ENCODE measurements around the gene SH2D2A.

SH2D2A gene

GRCh38 chr1:156816561-156817328 lies at the start of gene SH2D2A:
Gene SH2D2A, minus strand, starts transcription at chr1:156816848. Its CDS starts 140 bp downstream, at chr1:156816708.
- DNase-seq = no peak

- DNase-seq = no peak
Observed at GRCh38 chr1:156865865-156866248, 49.2 kb upstream of the SH2D2A start.

GRCh38 chr1:156865258-156865657 lies 48.6 kb upstream of the SH2D2A start:
- DNase-seq = no peak

GRCh38 chr1:156864796-156865195 lies 48.1 kb upstream of the SH2D2A start:
- DNase-seq = no peak

GRCh38 chr1:156863631-156864030 lies 47.0 kb upstream of the SH2D2A start:
- DNase-seq = no peak

GRCh38 chr1:156862997-156863599 lies 46.5 kb upstream of the SH2D2A start:
- DNase-seq = no peak

- DNase-seq = no peak
Observed at GRCh38 chr1:156862584-156862983, 45.9 kb upstream of the SH2D2A start.

- peak; percentile 75 for DNase-seq
Observed at GRCh38 chr1:156860628-156861423, 44.2 kb upstream of the SH2D2A start, which contains the start of gene NTRK1. Gene NTRK1, plus strand, starts transcription at chr1:156860865. Its CDS starts 70 bp downstream, at chr1:156860935.

- DNase-seq = peak; percentile 51
Observed at GRCh38 chr1:156860113-156860627, 43.5 kb upstream of the SH2D2A start.

GRCh38 chr1:156859523-156860112 lies 43.0 kb upstream of the SH2D2A start:
- DNase-seq = peak; percentile 43

GRCh38 chr1:156858959-156859522 lies 42.4 kb upstream of the SH2D2A start, which contains the start of gene INSRR:
Gene INSRR, minus strand, starts transcription at chr1:156859117. Its CDS starts 496 bp downstream, at chr1:156858621.
- DNase-seq = peak; percentile 24

GRCh38 chr1:156858555-156858956 lies 41.9 kb upstream of the SH2D2A start:
- no peak for DNase-seq

GRCh38 chr1:156857532-156857931 lies 40.9 kb upstream of the SH2D2A start:
- no peak for DNase-seq

- no peak for DNase-seq
Observed at GRCh38 chr1:156856282-156856785, 39.7 kb upstream of the SH2D2A start.

- no peak for DNase-seq
Observed at GRCh38 chr1:156854634-156855033, 38.0 kb upstream of the SH2D2A start.

- no peak for DNase-seq
Observed at GRCh38 chr1:156853761-156854160, 37.1 kb upstream of the SH2D2A start.

GRCh38 chr1:156852418-156852874 lies 35.8 kb upstream of the SH2D2A start:
- peak; percentile 94 for DNase-seq

- no peak for DNase-seq
Observed at GRCh38 chr1:156851779-156852417, 35.2 kb upstream of the SH2D2A start.

- no peak for DNase-seq
Observed at GRCh38 chr1:156849151-156849496, 32.5 kb upstream of the SH2D2A start.

GRCh38 chr1:156848461-156849150 lies 32.0 kb upstream of the SH2D2A start:
- no peak for DNase-seq
